C4-2B (cell line): ENCODE data around the gene PEX3.

Experiments used
- H3K27ac ChIP-seq: fragments of 450-650 bp; 2 replicates; pipeline ENCODE4 v1.5.1; 2017
- ZFX ChIP-seq: fragments of 450-650 bp; IDR thresholded peaks from 2 replicates; pipeline ENCODE4 v1.6.1; 2017
- TF ChIP-seq, protein P1 (sequence below): fragments of 450-650 bp; conservative IDR thresholded peaks from 2 replicates; pipeline ENCODE4 v1.5.1; 2017; ENCODE audit warnings: mild to moderate bottlenecking

The PEX3 gene

GRCh38 chr6:143408151-143408786, 42.3 kb upstream of the PEX3 start:
- no peak overlapping the region for H3K27ac ChIP-seq
- no peak for TF ChIP-seq ZFX
- TF ChIP-seq, protein P1, sequence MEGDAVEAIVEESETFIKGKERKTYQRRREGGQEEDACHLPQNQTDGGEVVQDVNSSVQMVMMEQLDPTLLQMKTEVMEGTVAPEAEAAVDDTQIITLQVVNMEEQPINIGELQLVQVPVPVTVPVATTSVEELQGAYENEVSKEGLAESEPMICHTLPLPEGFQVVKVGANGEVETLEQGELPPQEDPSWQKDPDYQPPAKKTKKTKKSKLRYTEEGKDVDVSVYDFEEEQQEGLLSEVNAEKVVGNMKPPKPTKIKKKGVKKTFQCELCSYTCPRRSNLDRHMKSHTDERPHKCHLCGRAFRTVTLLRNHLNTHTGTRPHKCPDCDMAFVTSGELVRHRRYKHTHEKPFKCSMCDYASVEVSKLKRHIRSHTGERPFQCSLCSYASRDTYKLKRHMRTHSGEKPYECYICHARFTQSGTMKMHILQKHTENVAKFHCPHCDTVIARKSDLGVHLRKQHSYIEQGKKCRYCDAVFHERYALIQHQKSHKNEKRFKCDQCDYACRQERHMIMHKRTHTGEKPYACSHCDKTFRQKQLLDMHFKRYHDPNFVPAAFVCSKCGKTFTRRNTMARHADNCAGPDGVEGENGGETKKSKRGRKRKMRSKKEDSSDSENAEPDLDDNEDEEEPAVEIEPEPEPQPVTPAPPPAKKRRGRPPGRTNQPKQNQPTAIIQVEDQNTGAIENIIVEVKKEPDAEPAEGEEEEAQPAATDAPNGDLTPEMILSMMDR, result no peak

GRCh38 chr6:143408787-143409162, 41.8 kb upstream of the PEX3 start:
- no peak overlapping the region; the same call in 1 of the 2 replicates for H3K27ac ChIP-seq
- TF ChIP-seq, protein P1, result no peak
- no peak for TF ChIP-seq ZFX

DNA sequence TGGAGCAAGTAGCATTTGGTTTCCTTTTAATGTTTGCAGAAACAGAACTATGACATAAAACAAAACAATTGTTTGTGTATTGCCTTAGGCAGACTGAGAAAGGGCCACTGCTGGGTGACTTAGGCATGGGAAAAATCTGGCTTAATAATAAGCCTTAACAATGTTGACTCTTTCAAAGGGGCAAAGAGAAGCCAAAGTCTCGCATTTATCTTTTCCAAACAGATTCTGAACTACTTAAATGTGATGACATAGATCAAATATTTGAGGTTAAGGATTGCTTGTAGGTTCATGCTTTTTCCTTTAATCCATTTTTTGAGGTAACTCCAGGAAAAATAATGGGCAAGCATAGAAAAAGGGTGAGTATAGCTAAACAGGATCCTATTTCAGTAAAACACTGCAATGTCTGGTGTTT, 39.7 kb upstream of the PEX3 start:
- TF ChIP-seq, protein P1, result no peak
- TF ChIP-seq ZFX, result no peak
- H3K27ac ChIP-seq, result no peak overlapping the region

DNA sequence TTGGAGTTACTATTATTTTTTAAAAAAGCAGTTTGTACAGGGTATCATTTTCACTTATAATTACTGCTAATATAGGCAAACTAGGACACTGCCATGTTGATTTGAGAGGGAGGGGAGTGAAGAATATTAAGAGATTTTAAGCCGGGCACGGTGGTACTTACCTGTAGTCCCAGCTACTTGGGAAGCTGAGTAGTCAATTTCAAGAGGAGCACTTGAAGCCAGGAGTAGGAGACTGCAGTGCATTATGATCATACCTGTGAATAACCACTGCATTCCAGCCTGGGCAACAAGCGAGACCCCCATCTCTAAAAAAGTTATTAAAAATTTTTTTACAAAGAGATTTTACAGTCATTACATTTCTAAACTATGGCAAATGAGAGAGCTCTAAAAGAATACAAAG, 35.8 kb upstream of the PEX3 start:
- H3K27ac ChIP-seq, result no peak overlapping the region
- TF ChIP-seq, protein P1, result no peak
- TF ChIP-seq ZFX, result no peak

DNA sequence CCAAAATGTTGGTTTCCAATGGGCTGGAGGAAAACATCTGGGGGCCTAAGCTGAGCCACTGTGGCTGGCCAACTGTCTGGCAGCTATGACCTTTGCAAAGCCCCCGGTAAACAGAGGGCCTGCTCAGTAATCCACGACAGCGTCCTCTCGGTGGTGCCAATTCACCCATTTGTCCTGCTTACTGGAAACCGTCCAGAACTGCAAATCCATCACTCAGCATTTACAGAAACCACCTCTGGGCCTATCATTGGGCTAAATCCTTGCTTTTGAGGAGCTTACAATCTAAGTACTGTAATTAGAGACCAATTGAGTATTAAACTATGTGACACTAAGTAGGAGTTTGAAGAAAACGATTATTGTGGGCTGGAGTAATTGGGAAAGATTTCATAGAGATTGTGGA, 31.1 kb upstream of the PEX3 start:
- no peak overlapping the region for H3K27ac ChIP-seq
- TF ChIP-seq ZFX, result no peak
- TF ChIP-seq, protein P1, result no peak

GRCh38 chr6:143426026-143426425, 24.6 kb upstream of the PEX3 start:
- no peak overlapping the region for H3K27ac ChIP-seq
- TF ChIP-seq ZFX, result no peak

DNA sequence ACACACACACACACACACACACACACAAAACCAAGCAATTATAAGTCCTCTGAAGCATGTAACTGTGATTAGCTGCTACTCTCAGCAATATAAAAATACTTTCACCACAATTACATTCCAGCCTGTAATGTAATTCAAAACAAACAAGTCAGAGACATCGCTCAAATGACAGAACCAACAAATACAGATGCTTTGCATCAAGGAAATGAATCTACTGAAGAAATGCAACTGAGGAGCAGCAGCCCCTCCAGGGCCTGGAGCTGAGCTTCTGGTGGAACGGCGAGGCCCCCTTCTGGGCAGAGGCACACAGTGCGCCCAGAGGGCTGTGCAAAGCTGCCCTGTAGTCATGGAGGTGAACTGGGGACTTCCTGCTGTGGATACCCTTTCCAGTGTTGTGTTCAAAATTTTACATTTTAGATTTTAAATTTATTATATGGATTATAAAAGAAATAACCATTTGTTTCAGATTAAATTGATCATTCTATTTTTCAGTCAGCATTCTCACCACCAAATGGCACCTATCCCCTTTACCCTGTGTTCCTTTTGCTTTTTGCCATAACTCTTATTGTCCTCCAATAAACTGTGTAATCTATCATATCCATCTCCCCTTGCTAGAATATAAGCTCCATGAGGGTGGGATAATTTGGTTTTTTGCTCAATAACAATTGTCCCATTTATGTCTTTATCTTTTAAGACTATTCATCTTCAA, 23.3 kb upstream of the PEX3 start:
- TF ChIP-seq, protein P1, result peak; percentile 88
- TF ChIP-seq ZFX, result no peak
- no peak overlapping the region for H3K27ac ChIP-seq

- H3K27ac ChIP-seq, result no peak overlapping the region
- TF ChIP-seq, protein P1, result no peak
- TF ChIP-seq ZFX, result no peak
Measured at GRCh38 chr6:143429970-143430369, 20.6 kb upstream of the PEX3 start.
